Lower leg skin (tissue), 3 donors: ENCODE data around the gene XPC.

ENCODE experiments used
- POLR2A ChIP-seq, 2 donors: fragments of 450-650 bp; IDR thresholded peaks; one replicate each; pipeline ENCODE4 v1.6.1; 2016 to 2017; ENCODE audit warnings: antibody characterized with exemption in 2 of 2, mild to moderate bottlenecking in 1 of 2, moderate library complexity in 1 of 2
- TF ChIP-seq, protein P1 (sequence below), 3 donors: fragments of 450-650 bp; IDR thresholded peaks; one replicate each; pipeline ENCODE4 v1.5.1; 2016; ENCODE audit warnings: antibody characterized with exemption in 3 of 3, mild to moderate bottlenecking in 3 of 3, moderate library complexity in 2 of 3

DNA sequence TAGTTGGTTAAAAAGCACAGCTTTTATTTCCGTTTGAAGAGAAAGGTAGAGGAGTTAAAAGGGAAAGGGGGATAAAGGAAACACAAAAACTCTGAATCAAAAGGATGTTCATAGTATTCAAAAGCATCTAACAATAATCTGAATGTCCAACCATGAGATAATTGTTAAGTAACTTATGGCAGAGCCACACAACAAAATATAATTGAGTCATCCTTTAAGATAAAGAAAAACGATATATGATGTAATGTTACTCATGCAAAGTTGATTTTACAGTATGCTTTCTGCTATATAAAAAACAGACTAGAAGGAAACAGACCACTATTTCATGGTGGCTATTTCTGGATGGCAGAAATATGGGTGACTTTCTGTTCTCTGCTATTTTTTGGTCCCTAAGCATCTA is 3.9 kb downstream of the XPC start:
- TF ChIP-seq, protein P1, sequence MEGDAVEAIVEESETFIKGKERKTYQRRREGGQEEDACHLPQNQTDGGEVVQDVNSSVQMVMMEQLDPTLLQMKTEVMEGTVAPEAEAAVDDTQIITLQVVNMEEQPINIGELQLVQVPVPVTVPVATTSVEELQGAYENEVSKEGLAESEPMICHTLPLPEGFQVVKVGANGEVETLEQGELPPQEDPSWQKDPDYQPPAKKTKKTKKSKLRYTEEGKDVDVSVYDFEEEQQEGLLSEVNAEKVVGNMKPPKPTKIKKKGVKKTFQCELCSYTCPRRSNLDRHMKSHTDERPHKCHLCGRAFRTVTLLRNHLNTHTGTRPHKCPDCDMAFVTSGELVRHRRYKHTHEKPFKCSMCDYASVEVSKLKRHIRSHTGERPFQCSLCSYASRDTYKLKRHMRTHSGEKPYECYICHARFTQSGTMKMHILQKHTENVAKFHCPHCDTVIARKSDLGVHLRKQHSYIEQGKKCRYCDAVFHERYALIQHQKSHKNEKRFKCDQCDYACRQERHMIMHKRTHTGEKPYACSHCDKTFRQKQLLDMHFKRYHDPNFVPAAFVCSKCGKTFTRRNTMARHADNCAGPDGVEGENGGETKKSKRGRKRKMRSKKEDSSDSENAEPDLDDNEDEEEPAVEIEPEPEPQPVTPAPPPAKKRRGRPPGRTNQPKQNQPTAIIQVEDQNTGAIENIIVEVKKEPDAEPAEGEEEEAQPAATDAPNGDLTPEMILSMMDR (IDR thresholded peaks at IDR 0.05): no peak
- TF ChIP-seq POLR2A (IDR thresholded peaks at IDR 0.05): no peak
